K562 (cell line): ENCODE data around the gene TRIOBP. TPM values are rescaled to one million over a fixed set of nuclear protein-coding genes. Genes with fewer than 3 reads are reported as not detected.

Source experiments
- ATAC-seq: fragments of 200-7000 bp; cut with Tn5 transposase; 3 replicates; pipeline ENCODE4 v1.9.1; 2020; ENCODE audit warnings: moderate library complexity
- BruUV-seq: library from RNA; stranded (reverse); fragments of 400-500 nt; replicated peaks from 2 replicates; lab custom pipeline; 2021; lab: Mats Ljungman, UMichigan
- CTCF ChIA-PET: fragments of 300-600 bp; formaldehyde crosslinking; extraction: SDS; loops from one replicate; lab custom pipeline; 2021; ENCODE audit warnings: low intra/inter-chr PET ratio; lab: Yijun Ruan, JAX
- POLR2A ChIA-PET: fragments of 300-600, 350-650 bp; sonication (Branson Sonifier 250); formaldehyde crosslinking; extraction: SDS; loops from one replicate; lab custom pipeline; 2021; ENCODE audit warnings: antibody characterized with exemption, inconsistent platforms; lab: Yijun Ruan, JAX
- DNase-seq, 4 experiments: peaks; one replicate each; pipeline versions ENCODE4 v3.0.0 to v3.0.0-alpha.2; 2011 to 2018; ENCODE audit warnings: low spot score in 3 of 4, mixed read lengths in 3 of 4; ENCODE audit errors: extremely low read depth in 1 of 4
- FAIRE-seq: peaks from 2 replicates; lab custom pipeline; 2011; peaks lifted over from hg19 to GRCh38; lab: Jason Lieb, UNC
- H2AFZ ChIP-seq: 2 replicates; pipeline ENCODE4 v1.6.0; 2011; ENCODE audit warnings: low read depth, low read length, control low read depth, inconsistent platforms
- H3K27ac ChIP-seq: fragments of 200-600 bp; 3 replicates; pipeline ENCODE4 v1.8.0; 2011; ENCODE audit warnings: low read depth, mild to moderate bottlenecking, control low read depth, inconsistent platforms, low read length, moderate library complexity, mixed read lengths; ENCODE audit errors: extremely low read depth
- H3K27me3 ChIP-seq, 2 experiments: fragments of 300-600 bp in 1 of 2; 2 replicates in 1 of 2; 3 replicates in 1 of 2; pipeline versions ENCODE4 v1.6.0 to v1.8.0; 2011; ENCODE audit warnings: inconsistent platforms in 2 of 2, low read length in 2 of 2, mild to moderate bottlenecking in 1 of 2, mixed read lengths in 1 of 2, moderate library complexity in 1 of 2; ENCODE audit not compliant: control insufficient read depth in 2 of 2, insufficient read depth in 2 of 2
- H3K36me3 ChIP-seq: fragments of 300-600 bp; 3 replicates; pipeline ENCODE4 v1.8.0; 2011; ENCODE audit warnings: mild to moderate bottlenecking, low read length, inconsistent platforms; ENCODE audit not compliant: control insufficient read depth, insufficient read depth
- H3K4me1 ChIP-seq, 2 experiments: fragments of 200-600 bp in 1 of 2; replicated peaks in 1 of 2; 2 replicates in 1 of 2; 3 replicates in 1 of 2; pipeline versions ENCODE4 v1.5.1 to v1.8.0; 2011; ENCODE audit warnings: inconsistent platforms in 2 of 2, low read length in 2 of 2, mild to moderate bottlenecking in 1 of 2, mixed read lengths in 1 of 2, moderate library complexity in 1 of 2; ENCODE audit not compliant: control insufficient read depth in 2 of 2, insufficient read depth in 2 of 2
- H3K4me2 ChIP-seq: 2 replicates; pipeline ENCODE4 v1.6.1; 2011; ENCODE audit warnings: low read length, control low read depth, inconsistent platforms, mixed read lengths; ENCODE audit not compliant: insufficient read depth
- H3K4me3 ChIP-seq: fragments of 200-600 bp; sonication (generic), shearing (Covaris generic); 2 replicates; pipeline ENCODE4 v1.5.1; 2016; ENCODE audit warnings: control low read depth, inconsistent platforms
- H3K79me2 ChIP-seq: fragments of 200-600 bp; 3 replicates; pipeline ENCODE4 v1.8.0; 2011; ENCODE audit warnings: low read length, inconsistent platforms; ENCODE audit not compliant: control insufficient read depth, insufficient read depth
- H3K9ac ChIP-seq, 2 experiments: 2 replicates each; pipeline versions ENCODE4 v1.6.0 to v1.6.1; 2011; ENCODE audit warnings: low read depth in 2 of 2, low read length in 2 of 2, control low read depth in 1 of 2, inconsistent platforms in 1 of 2, mild to moderate bottlenecking in 1 of 2, mixed read lengths in 1 of 2; ENCODE audit not compliant: insufficient read depth in 1 of 2
- H3K9me1 ChIP-seq: one replicate; pipeline ENCODE4 v1.6.0; 2011; ENCODE audit warnings: inconsistent platforms, mild to moderate bottlenecking, low read length, moderate library complexity; ENCODE audit not compliant: control insufficient read depth, insufficient read depth
- H3K9me3 ChIP-seq: replicated peaks from 2 replicates; pipeline ENCODE4 v1.5.1; 2011; ENCODE audit warnings: low read depth, low read length, inconsistent platforms; ENCODE audit not compliant: control insufficient read depth, insufficient read depth
- H4K20me1 ChIP-seq: replicated peaks from 2 replicates; pipeline ENCODE4 v1.6.1; 2011; ENCODE audit warnings: low read length, inconsistent platforms, mixed read lengths; ENCODE audit not compliant: control insufficient read depth, insufficient read depth
- CBFA2T2 ChIP-seq: fragments of 450-650 bp; conservative IDR thresholded peaks from 2 replicates; pipeline ENCODE4 v1.6.1; 2017; ENCODE audit warnings: mild to moderate bottlenecking
- DPF2 ChIP-seq: fragments of 450-650 bp; IDR thresholded peaks from 2 replicates; pipeline ENCODE4 v1.6.1; 2016
- GATAD2A ChIP-seq: fragments of 450-650 bp; IDR thresholded peaks from 2 replicates; pipeline ENCODE4 v1.6.1; 2017
- KLF10 ChIP-seq: fragments of 250-450 bp; sonication (Bioruptor Pico); IDR thresholded peaks from 2 replicates; pipeline ENCODE4 v1.6.1; 2021; ENCODE audit warnings: matching md5 sums
- PHF20 ChIP-seq: fragments of 450-650 bp; IDR thresholded peaks from 2 replicates; pipeline ENCODE4 v1.6.1; 2018; ENCODE audit not compliant: partially characterized antibody
- ZNF12 ChIP-seq: sonication (generic); formaldehyde crosslinking; IDR thresholded peaks from 2 replicates; pipeline ENCODE4 v1.4.0; 2020; ENCODE audit warnings: mild to moderate bottlenecking, missing genetic modification reagents
- ZNF347 ChIP-seq: fragments of 450-650 bp; formaldehyde crosslinking; IDR thresholded peaks from 2 replicates; pipeline ENCODE4 v1.4.0; 2020; ENCODE audit warnings: low read depth, mild to moderate bottlenecking, moderate library complexity
- ZNF589 ChIP-seq: fragments of 200-800 bp; sonication (Bioruptor generic); IDR thresholded peaks from 2 replicates; pipeline ENCODE4 v1.6.1; 2016; ENCODE audit warnings: low read depth, missing genetic modification characterization, missing compliant biosample characterization
- ZSCAN32 ChIP-seq: fragments of 450-650 bp; formaldehyde crosslinking; IDR thresholded peaks from 2 replicates; pipeline ENCODE4 v1.4.0; 2020; ENCODE audit warnings: mild to moderate bottlenecking, moderate library complexity
- WGBS: fragments of 100-300 bp; shearing (Covaris generic); methylation state at CpG from one replicate; pipeline ENCODE4 v1.1.6; 2016; ENCODE audit warnings: low coverage, mixed read lengths; ENCODE audit not compliant: insufficient coverage; ENCODE audit errors: missing lambda C conversion rate; 5-methylcytosine and 5-hydroxymethylcytosine counted together
- in situ Hi-C: fragments of 300-500 bp; cut with MboI; formaldehyde crosslinking; loops from 4 replicates; pipeline ENCODE4 v1.15.0; 2018; ENCODE audit warnings: inconsistent platforms, mixed read lengths
- intact Hi-C: fragments of 100-400 bp; cut with micrococcal nuclease; formaldehyde crosslinking; loops from 2 replicates; pipeline ENCODE4 v1.14.2; 2022
- polyA plus RNA-seq, 8 experiments: library from polyadenylated mRNA; depleted of rRNA in 4 of 8; stranded (reverse) in 5 of 8; unstranded in 3 of 8; fragments of >200 nt; fragmentation: Nextera tagmentation in 2 of 8; fragmentation: Illumina TruSeq in 1 of 8; extraction: Ambion mirVana in 2 of 8; extraction: Trizol in 1 of 8; gene quantifications; 2 replicates each; pipeline versions ENCODE4 v1.2.1 to v1.2.3, GENCODE V29; 2011 to 2014; ENCODE audit warnings: inconsistent platforms in 1 of 8, missing spikeins in 1 of 8
- total RNA-seq, 7 experiments: library from RNA; depleted of rRNA in 6 of 7; stranded (reverse); fragments of >200 nt in 6 of 7; fragmentation: Illumina TruSeq in 2 of 7; extraction: Trizol in 2 of 7; gene quantifications; 2 replicates each; pipeline versions ENCODE4 v1.2.1 to v1.2.3, GENCODE V29; 2011 to 2021; ENCODE audit warnings: low replicate concordance in 1 of 7
- TF ChIP-seq, protein P1 (sequence below): fragments of 450-650 bp; IDR thresholded peaks from 2 replicates; pipeline ENCODE4 v1.6.1; 2016; ENCODE audit warnings: mild to moderate bottlenecking
- TF ChIP-seq, protein P2 (sequence below), 3 experiments: IDR thresholded peaks in 2 of 3; conservative IDR thresholded peaks in 1 of 3; 2 replicates each; pipeline ENCODE4 v1.5.1; 2011 to 2012; ENCODE audit warnings: low read length in 3 of 3, mild to moderate bottlenecking in 3 of 3, control low read depth in 2 of 3, improper control_type of control experiment in 1 of 3, inconsistent platforms in 1 of 3, low read depth in 1 of 3, mixed read lengths in 1 of 3, moderate library complexity in 1 of 3; ENCODE audit not compliant: insufficient read depth in 2 of 3

The TRIOBP gene
- total and polyA plus RNA-seq, 9 of the 15 experiments (the other 6 are each of a cell fraction or from before 2014, with no cell fraction given), result 0.24 to 13.8 (median 5.5) TPM

DNA sequence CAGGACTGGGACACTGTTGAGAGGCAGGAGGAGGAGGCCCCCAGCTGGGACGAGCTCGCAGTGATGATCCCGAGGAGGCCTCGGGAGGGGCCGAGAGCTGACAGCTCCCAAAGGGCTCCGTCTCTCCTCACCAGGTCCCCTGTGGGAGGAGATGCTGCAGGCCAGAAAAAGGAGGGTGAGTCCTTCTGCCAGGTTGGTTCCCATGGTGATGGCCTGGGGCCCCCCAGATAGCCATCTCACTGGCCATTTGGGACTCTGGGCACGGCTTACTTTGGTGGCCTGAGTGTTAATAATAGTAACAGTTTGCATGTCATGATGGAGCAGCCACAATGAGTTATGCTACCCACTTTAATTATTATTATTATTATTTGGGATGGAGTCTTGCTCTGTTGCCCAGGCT is 18.9 kb downstream of the TRIOBP start (continued):
- TF ChIP-seq, protein P1, sequence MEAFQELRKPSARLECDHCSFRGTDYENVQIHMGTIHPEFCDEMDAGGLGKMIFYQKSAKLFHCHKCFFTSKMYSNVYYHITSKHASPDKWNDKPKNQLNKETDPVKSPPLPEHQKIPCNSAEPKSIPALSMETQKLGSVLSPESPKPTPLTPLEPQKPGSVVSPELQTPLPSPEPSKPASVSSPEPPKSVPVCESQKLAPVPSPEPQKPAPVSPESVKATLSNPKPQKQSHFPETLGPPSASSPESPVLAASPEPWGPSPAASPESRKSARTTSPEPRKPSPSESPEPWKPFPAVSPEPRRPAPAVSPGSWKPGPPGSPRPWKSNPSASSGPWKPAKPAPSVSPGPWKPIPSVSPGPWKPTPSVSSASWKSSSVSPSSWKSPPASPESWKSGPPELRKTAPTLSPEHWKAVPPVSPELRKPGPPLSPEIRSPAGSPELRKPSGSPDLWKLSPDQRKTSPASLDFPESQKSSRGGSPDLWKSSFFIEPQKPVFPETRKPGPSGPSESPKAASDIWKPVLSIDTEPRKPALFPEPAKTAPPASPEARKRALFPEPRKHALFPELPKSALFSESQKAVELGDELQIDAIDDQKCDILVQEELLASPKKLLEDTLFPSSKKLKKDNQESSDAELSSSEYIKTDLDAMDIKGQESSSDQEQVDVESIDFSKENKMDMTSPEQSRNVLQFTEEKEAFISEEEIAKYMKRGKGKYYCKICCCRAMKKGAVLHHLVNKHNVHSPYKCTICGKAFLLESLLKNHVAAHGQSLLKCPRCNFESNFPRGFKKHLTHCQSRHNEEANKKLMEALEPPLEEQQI, result no peak
- TF ChIP-seq KLF10 (CRISPR knock-in tag) (no peak), ZSCAN32 (CRISPR knock-in tag) (no peak), CBFA2T2 (no peak), ZNF589 (CRISPR knock-in tag) (no peak), DPF2 (no peak), ZNF12 (no peak)

DNA sequence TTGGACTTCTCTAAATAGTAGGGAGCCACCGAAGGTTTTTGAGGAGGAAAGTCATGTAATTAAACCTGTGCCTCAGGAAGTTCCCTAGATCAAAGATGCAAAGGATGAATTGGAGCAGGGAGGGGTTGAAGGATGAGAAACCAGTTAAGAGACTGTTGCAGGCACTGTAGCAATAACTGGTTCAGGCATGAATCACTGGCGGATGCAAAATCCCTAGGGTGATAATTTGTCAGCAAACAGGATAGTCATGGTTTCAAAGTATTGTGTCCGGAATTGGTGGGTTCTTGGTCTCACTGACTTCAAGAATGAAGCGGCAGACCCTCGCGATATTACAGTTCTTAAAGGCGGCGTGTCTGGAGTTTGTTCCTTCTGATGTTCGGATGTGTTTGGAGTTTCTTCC is 19.9 kb downstream of the TRIOBP start:
- FAIRE-seq (no peak), DNase-seq (no peak), ATAC-seq (no peak)
- Histone ChIP-seq H3K79me2 (no peaks in the 10 kb centered on the region), H3K4me3 (no peak overlapping the region), H2AFZ (no peak overlapping the region), H3K27me3 (no peaks in the 10 kb centered on the region), H3K9me1 (no peaks in the 10 kb centered on the region), H3K9me3 (no peaks in the 10 kb centered on the region), H3K4me1 (peaks cover 0 to 4% of the 10 kb centered on the region in 2 experiments; a peak in 2 of 5 replicates), H3K27ac (no peak overlapping the region), H3K9ac (no peak overlapping the region), H3K4me2 (no peak overlapping the region), H3K36me3 (no peaks in the 10 kb centered on the region), H4K20me1 (no peaks in the 10 kb centered on the region)
- WGBS, result 70% methylated on average over 8 of the region's 9 CpGs
- in situ Hi-C loops (no loop called here), intact Hi-C loops (no loop called here)
- TSS peak; percentile 98 for BruUV-seq
- POLR2A ChIA-PET, result no interaction called here
- CTCF ChIA-PET, result no interaction called here
- TF ChIP-seq, protein P2, sequence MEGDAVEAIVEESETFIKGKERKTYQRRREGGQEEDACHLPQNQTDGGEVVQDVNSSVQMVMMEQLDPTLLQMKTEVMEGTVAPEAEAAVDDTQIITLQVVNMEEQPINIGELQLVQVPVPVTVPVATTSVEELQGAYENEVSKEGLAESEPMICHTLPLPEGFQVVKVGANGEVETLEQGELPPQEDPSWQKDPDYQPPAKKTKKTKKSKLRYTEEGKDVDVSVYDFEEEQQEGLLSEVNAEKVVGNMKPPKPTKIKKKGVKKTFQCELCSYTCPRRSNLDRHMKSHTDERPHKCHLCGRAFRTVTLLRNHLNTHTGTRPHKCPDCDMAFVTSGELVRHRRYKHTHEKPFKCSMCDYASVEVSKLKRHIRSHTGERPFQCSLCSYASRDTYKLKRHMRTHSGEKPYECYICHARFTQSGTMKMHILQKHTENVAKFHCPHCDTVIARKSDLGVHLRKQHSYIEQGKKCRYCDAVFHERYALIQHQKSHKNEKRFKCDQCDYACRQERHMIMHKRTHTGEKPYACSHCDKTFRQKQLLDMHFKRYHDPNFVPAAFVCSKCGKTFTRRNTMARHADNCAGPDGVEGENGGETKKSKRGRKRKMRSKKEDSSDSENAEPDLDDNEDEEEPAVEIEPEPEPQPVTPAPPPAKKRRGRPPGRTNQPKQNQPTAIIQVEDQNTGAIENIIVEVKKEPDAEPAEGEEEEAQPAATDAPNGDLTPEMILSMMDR (IDR thresholded peaks at IDR 0.05 in 2 of 3, conservative IDR thresholded peaks at IDR 0.05 in 1 of 3; ENCODE audit: insufficient read depth in 2 of 3, low read depth in 1 of 3, low read length in 3 of 3), result no peak
- TF ChIP-seq PHF20 (no peak), GATAD2A (no peak), ZNF347 (CRISPR knock-in tag) (no peak)
